Astrocyte (in vitro differentiated cells and primary cell): ENCODE data around the gene SOX18.

ENCODE experiments used
- CTCF ChIP-seq: IDR thresholded peaks from 2 replicates; pipeline ENCODE4 v1.5.1; 2011; ENCODE audit warnings: low read depth, mild to moderate bottlenecking, inconsistent platforms, low read length, moderate library complexity; ENCODE audit not compliant: insufficient read depth
- EZH2 ChIP-seq: IDR thresholded peaks from 2 replicates; pipeline ENCODE4 v1.6.1; 2012; ENCODE audit warnings: mild to moderate bottlenecking, low read length, inconsistent platforms; ENCODE audit not compliant: insufficient read depth

DNA sequence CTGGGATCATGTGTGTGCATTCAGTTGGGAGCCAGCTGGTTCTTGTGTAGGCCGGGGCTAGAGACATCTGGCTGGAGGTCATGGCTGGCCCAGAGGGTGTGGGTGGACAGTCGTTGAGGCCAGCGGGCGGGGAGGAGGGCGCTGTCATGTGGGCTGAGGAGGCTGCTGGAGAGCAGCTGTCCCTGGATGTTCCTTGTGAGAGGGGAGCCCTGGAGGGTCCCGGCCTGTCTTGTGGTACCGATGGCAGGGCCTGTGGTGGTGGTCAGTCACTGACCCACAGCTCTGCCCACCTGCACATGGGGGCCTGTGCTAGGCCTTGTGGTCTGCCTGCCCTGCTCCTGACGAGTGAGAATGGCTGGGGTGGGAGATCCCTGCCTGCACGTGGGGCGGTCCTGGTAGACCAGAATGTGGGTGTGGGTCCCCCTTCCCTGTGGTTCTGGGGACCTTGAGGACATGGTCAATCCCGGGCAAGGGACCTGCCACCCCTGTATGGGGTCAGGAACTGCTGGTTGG lies 15.4 kb downstream of the SOX18 start:
- TF ChIP-seq EZH2 (no peak), CTCF (no peak)
